Hematopoietic multipotent progenitor cell treated with erythropoietin and hydrocortisone succinate and interleukin-3 and kit ligand, for 6 days (in vitro differentiated cells): ENCODE measurements around the gene ZNF519.

ENCODE experiments used
- DNase-seq: peaks from one replicate; pipeline ENCODE4 v3.0.0-alpha.2; 2015

Gene ZNF519

DNA sequence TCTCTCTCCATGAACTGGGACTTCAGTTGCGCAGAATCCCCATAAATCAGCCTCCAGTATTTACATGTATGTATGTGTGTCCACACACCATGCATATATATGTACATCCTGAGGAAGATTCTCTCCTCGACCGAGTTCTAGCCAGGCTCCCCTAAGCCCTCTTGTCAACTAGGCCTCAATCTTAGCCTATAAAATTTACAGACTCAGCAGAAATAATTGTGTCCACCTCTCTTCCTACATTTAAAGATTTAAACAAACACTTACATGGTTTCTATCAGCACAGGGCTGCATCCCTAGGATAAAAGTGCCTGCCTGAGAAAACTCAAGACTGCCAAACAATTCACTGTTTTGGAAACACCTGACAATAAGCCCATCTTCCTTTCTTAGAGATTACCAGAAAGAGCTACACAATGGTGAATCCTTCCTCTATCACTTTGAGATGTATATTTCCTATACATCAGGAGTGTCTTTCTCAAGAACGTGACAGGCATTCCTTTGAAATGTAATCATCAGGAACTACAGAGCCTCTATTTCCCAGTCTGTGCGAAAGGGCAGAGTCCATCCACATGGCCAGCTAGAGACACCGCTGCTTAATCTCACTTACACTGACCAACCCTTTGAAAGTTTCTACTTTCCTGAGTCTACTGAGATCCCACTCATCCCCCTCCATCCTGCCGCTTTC is 39.5 kb downstream of the ZNF519 start:
- no peak for DNase-seq

DNA sequence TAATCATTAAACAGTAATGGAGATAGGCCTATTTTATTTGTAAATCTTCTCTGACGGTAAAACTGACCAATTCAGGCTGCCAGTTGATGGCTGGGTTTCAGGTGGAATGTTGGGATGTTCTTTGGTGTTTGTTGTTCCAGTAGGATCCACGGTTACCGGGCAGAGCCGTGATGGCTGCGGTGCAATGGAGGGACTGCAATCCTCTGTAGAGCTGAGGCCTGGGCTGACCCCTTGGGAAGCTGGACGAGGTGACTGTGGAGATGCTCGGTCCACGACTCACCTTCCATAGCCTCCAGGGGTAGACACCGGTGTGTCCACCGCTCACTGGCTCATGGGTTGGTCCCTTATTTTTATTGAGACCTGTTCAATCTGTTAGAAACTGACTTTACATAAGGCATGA is 42.5 kb downstream of the ZNF519 start:
- no peak for DNase-seq

DNA sequence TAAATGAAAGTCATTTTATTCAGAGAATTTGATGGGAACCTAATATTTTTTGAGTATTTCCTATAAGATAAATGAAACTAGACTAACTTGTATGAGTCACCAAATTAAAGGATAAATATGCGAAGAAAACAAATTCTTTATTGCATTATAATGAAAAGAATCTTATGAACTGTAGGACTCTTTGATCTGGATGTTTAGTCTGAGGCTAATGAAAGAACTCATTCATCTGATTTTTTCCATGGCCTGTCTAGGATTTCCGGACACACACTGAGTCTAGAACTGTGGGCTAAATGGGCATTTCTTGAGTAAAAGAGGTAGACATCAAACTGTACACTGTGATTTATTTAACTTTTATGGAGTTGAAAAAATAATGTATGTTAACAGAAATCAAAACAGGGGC is 43.0 kb downstream of the ZNF519 start:
- DNase-seq: no peak

DNA sequence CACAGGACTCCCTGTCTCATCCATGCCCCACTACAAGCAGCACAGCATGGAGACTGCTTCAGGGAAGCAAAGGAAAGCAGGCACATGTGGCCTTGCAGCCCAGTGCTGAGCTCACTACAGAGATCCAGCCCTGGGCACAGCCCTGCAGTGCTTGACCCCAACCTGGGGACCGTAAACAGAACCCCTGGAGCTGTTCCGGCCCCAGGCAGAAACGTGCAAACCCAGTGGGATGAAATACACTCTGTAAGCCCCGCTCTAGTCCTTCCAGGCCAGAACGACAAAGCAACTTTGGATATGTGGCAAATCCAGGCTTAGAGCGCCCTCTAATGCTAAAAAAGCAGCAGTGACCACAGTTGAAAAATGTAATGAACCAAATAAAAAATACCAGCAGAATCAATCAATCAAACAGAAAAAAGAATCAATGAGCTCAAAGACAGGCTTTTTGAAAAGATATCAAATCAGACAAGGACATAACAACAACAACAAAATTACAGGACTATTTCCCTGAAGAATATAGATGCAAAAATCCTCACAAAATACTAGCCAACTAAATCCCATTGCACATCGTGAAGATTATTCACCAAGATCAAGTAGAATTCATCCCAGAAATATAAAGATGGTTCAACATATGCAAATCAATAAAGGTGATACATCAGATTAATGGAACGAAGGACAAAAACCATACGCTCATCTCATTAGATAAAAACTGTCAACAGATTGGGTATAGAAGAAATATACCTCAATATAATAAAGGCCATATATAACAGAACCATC is 45.6 kb downstream of the ZNF519 start:
- DNase-seq: peak; percentile 68

DNA sequence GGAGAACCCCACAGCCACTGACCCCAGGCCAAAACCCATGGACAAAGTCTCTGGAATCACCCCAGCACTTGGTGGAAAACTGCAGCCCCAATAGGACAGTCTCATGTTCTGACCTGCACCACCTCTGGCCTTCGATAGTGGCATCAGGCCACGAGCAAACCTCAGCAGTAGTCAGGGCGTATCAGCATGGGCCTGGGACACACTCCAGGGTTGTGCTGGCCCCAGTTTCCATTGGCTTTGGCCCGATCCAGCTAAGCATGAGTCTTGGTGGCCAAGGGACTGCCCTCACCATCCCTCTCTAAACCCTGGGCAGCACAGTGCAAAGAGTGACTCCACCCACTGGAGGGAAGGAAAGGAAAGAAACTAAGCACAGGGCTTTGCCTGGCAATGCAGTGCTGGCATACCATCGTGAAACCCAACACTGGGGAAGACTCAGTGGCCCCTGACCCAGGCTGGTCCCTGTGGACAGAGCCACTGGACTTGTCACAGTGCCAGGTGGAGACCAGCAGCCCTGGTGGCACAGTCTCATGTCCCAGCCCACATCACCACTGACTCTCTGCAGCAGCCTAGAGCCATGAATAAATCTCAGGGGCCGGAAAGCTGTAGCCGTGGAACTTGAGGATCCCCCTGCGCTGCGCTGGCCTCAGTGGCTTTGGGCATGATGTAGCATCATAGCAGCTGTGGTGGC is 46.3 kb downstream of the ZNF519 start:
- DNase-seq: no peak

DNA sequence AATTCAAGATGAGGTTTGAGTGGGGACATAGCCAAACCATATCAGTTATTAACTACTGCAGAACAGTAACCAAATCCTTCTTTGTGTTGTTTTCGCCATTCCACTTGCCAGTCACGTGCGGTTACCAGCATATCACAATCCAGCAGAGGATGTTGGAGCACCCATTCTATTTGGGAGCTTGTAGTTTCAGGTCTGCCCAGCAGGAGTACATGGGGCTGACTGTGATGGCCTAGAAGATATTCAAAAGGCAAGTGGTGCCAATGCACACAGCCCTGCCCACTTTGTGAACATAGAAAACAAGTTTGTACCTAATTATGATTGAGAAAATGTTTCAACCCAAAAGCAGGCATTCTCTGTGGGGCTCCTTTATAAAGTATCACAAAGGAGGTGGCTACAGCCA is 57.0 kb downstream of the ZNF519 start:
- DNase-seq: peak; percentile 12

DNA sequence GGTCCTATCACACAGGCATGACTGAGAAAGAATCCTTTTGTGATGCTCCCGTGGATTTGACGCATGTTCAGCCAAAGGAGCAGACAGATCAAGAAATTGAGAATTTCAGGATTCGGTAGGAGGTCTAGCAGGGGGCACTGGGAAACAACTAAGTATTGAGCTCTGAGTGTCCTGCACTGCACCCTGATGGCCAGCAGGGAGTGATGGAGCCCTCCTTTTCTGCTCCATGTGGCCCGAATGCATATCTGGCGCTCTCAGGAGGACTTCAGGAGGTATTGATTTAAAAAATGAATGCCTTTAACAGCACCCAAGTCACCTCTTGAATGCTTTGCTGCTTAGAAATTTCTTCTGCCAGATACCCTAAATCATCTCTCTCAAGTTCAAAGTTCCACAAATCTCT is 58.0 kb downstream of the ZNF519 start:
- peak; percentile 26 for DNase-seq

DNA sequence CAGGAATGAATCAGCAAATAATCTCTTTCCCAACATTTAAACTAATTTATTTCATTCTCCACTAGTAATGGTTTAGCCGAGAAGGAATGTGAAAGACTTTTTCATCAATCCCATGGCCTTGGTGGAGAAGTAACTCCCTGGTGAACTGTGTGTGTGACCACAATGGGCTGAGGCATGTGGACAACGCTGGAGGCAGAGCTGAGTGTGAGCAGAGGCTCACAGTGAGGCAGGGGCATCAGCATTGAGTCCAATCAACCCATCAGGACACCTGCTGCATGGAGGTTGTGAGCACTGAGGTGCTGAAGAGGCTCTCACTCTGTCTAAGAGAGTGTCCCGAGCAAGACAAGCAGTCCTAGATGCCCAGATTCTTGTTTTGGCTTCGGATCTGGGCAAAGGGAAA is 78.6 kb downstream of the ZNF519 start:
- DNase-seq: no peak
